ENCODE data around the gene B3GALT5.

Gene B3GALT5

DNA sequence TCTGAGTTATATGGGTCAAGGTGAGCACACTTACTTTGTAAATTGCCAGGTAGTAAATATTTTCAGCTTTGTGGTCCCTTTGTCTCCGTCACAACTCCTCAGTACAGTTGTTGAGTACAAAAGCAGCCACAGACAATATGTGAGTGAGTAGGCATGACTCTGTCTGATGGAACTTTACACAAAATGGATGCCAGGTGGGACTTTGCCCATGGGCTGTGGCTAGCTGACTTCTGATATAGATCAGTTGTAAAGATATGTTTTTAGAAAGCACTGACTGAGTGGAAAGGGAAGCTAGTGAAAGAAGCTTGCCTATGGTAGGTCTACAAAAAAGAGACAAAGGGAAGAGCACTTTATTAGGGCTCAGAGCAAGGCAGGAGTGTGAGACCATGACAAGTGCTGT is 109.1 kb downstream of the B3GALT5 start:
- H3K9me3 Mint-ChIP-seq = peaks cover 19% of the 10 kb centered on the region
- H3K27ac Mint-ChIP-seq = no peak overlapping the region
- H3K4me1 Mint-ChIP-seq = no peaks in the 10 kb centered on the region
- TF ChIP-seq, protein P1, sequence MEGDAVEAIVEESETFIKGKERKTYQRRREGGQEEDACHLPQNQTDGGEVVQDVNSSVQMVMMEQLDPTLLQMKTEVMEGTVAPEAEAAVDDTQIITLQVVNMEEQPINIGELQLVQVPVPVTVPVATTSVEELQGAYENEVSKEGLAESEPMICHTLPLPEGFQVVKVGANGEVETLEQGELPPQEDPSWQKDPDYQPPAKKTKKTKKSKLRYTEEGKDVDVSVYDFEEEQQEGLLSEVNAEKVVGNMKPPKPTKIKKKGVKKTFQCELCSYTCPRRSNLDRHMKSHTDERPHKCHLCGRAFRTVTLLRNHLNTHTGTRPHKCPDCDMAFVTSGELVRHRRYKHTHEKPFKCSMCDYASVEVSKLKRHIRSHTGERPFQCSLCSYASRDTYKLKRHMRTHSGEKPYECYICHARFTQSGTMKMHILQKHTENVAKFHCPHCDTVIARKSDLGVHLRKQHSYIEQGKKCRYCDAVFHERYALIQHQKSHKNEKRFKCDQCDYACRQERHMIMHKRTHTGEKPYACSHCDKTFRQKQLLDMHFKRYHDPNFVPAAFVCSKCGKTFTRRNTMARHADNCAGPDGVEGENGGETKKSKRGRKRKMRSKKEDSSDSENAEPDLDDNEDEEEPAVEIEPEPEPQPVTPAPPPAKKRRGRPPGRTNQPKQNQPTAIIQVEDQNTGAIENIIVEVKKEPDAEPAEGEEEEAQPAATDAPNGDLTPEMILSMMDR (IDR thresholded peaks at IDR 0.05) = no peak
- peaks cover 5% of the 10 kb centered on the region for H3K27me3 Mint-ChIP-seq (ENCODE audit: low read depth, poor library complexity)
- DNase-seq = no peak
- H3K4me3 Mint-ChIP-seq = no peak overlapping the region
- peaks cover 14% of the 10 kb centered on the region for H3K36me3 Mint-ChIP-seq (ENCODE audit: low read depth)

Data from nephron progenitor cell (in vitro differentiated cells).